GM06990 (cell line): ENCODE measurements around the gene BAG5.

ENCODE experiments used
- DNase-seq: peaks from one replicate; pipeline ENCODE4 v3.0.0-alpha.2; 2011; ENCODE audit not compliant: insufficient read length; ENCODE audit errors: extremely low read depth
- H3K27me3 ChIP-seq: replicated peaks from 2 replicates; pipeline ENCODE4 v1.6.0; 2011; ENCODE audit warnings: low read length; ENCODE audit not compliant: control insufficient read depth, insufficient read depth
- H3K36me3 ChIP-seq: 2 replicates; pipeline ENCODE4 v1.5.1; 2011; ENCODE audit warnings: low read length; ENCODE audit not compliant: control insufficient read depth, insufficient read depth
- H3K4me3 ChIP-seq: replicated peaks from 2 replicates; pipeline ENCODE4 v1.5.1; 2011; ENCODE audit warnings: low read depth, mild to moderate bottlenecking, control low read depth, low read length
- CTCF ChIP-seq: IDR thresholded peaks from 2 replicates; pipeline ENCODE4 v1.5.1; 2011; ENCODE audit warnings: low read length, control low read depth, mild to moderate bottlenecking, inconsistent platforms; ENCODE audit not compliant: insufficient read depth, poor library complexity, severe bottlenecking

Gene BAG5

GRCh38 chr14:103574104-103574503 lies 11.6 kb upstream of the BAG5 start:
- Histone ChIP-seq H3K36me3 (peaks cover 9% of the 10 kb centered on the region), H3K4me3 (no peak overlapping the region), H3K27me3 (no peaks in the 10 kb centered on the region)
- no peak for DNase-seq
- no peak for TF ChIP-seq CTCF

- peaks cover 4% of the 10 kb centered on the region for H3K36me3 ChIP-seq
- DNase-seq, result no peak
- TF ChIP-seq CTCF, result no peak
- H3K4me3 ChIP-seq, result no peak overlapping the region
- no peaks in the 10 kb centered on the region for H3K27me3 ChIP-seq
Measured at GRCh38 chr14:103569408-103569807, 7.0 kb upstream of the BAG5 start.

GRCh38 chr14:103568952-103569351 lies 6.5 kb upstream of the BAG5 start:
- H3K27me3 ChIP-seq, result no peaks in the 10 kb centered on the region
- DNase-seq, result no peak
- no peak for TF ChIP-seq CTCF
- no peak overlapping the region for H3K4me3 ChIP-seq
- no peaks in the 10 kb centered on the region for H3K36me3 ChIP-seq

GRCh38 chr14:103563844-103564505 lies 1.5 kb upstream of the BAG5 start:
- Histone ChIP-seq H3K4me3 (peak overlapping the region; percentile 99), H3K27me3 (no peaks in the 10 kb centered on the region), H3K36me3 (peaks cover 5% of the 10 kb centered on the region)
- no peak for DNase-seq
- TF ChIP-seq CTCF, result no peak

- Histone ChIP-seq H3K36me3 (peaks cover 8% of the 10 kb centered on the region), H3K4me3 (peak overlapping the region; percentile 99), H3K27me3 (no peaks in the 10 kb centered on the region)
- no peak for DNase-seq
- no peak for TF ChIP-seq CTCF
Measured at GRCh38 chr14:103563226-103563620, 766 bp upstream of the BAG5 start.

GRCh38 chr14:103562179-103562428 lies 353 bp downstream of the BAG5 start:
- Histone ChIP-seq H3K27me3 (no peaks in the 10 kb centered on the region), H3K36me3 (peaks cover 10% of the 10 kb centered on the region), H3K4me3 (peak overlapping the region; percentile 99)
- no peak for DNase-seq
- no peak for TF ChIP-seq CTCF
